ENCODE data around the gene TREX2.

The TREX2 gene

GRCh38 chrX:153446636-153446936, 730 bp upstream of the TREX2 start:
- no peak overlapping the region for H2AFZ ChIP-seq (ENCODE audit: low read length)
- H3K4me3 ChIP-seq (ENCODE audit: low read depth, low read length, poor library complexity, severe bottlenecking) = no peak overlapping the region
- H3F3A ChIP-seq (ENCODE audit: insufficient read depth, low read length) = no peaks in the 10 kb centered on the region
- no peak overlapping the region for H3K4me2 ChIP-seq (ENCODE audit: low read length)
- no peak overlapping the region for H3K9ac ChIP-seq (ENCODE audit: low read length)
- H3K4me1 ChIP-seq (ENCODE audit: insufficient read depth, low read length, severe bottlenecking) = no peaks in the 10 kb centered on the region
- H3K36me3 ChIP-seq (ENCODE audit: insufficient read depth, low read length) = no peaks in the 10 kb centered on the region; the same call in 1 of the 2 replicates
- H3K27me3 ChIP-seq (ENCODE audit: insufficient read depth, low read length) = no peaks in the 10 kb centered on the region
- no peaks in the 10 kb centered on the region for H3K79me2 ChIP-seq (ENCODE audit: insufficient read depth, low read length)
- H4K20me1 ChIP-seq (ENCODE audit: insufficient read depth, low read length) = no peaks in the 10 kb centered on the region
- H3K27ac ChIP-seq (ENCODE audit: low read depth, low read length, poor library complexity, severe bottlenecking) = no peak overlapping the region
- H3K9me3 ChIP-seq (ENCODE audit: low read length) = no peaks in the 10 kb centered on the region
- TF ChIP-seq CTCF (IDR thresholded peaks at IDR 0.05; ENCODE audit: low read length) (no peak), EZH2 (IDR thresholded peaks at IDR 0.05; ENCODE audit: borderline replicate concordance, low read length) (no peak)
- no peaks in the 10 kb centered on the region for H3K9me2 ChIP-seq (ENCODE audit: low read depth, low read length)

- no peaks in the 10 kb centered on the region for H3K9me2 ChIP-seq (ENCODE audit: low read depth, low read length)
- no peaks in the 10 kb centered on the region; the same call in 1 of the 2 replicates for H3K36me3 ChIP-seq (ENCODE audit: insufficient read depth, low read length)
- no peak overlapping the region for H3K9ac ChIP-seq (ENCODE audit: low read length)
- no peak for TF ChIP-seq CTCF (IDR thresholded peaks at IDR 0.05; ENCODE audit: low read length)
- TF ChIP-seq EZH2 (IDR thresholded peaks at IDR 0.05; ENCODE audit: borderline replicate concordance, low read length) = no peak
- H3K4me1 ChIP-seq (ENCODE audit: insufficient read depth, low read length, severe bottlenecking) = no peaks in the 10 kb centered on the region
- no peak overlapping the region for H3K4me3 ChIP-seq (ENCODE audit: low read depth, low read length, poor library complexity, severe bottlenecking)
- H3K9me3 ChIP-seq (ENCODE audit: low read length) = no peaks in the 10 kb centered on the region
- no peak overlapping the region for H3K27ac ChIP-seq (ENCODE audit: low read depth, low read length, poor library complexity, severe bottlenecking)
- H3K27me3 ChIP-seq (ENCODE audit: insufficient read depth, low read length) = no peaks in the 10 kb centered on the region
- H3K4me2 ChIP-seq (ENCODE audit: low read length) = no peak overlapping the region
- H4K20me1 ChIP-seq (ENCODE audit: insufficient read depth, low read length) = no peaks in the 10 kb centered on the region
- no peaks in the 10 kb centered on the region for H3F3A ChIP-seq (ENCODE audit: insufficient read depth, low read length)
- H3K79me2 ChIP-seq (ENCODE audit: insufficient read depth, low read length) = no peaks in the 10 kb centered on the region
- H2AFZ ChIP-seq (ENCODE audit: low read length) = no peak overlapping the region
Observed at GRCh38 chrX:153445106-153445855, 575 bp downstream of the TREX2 start.

- Histone ChIP-seq H3F3A (ENCODE audit: insufficient read depth, low read length) (no peaks in the 10 kb centered on the region), H3K9me3 (ENCODE audit: low read length) (no peaks in the 10 kb centered on the region), H3K9ac (ENCODE audit: low read length) (no peak overlapping the region), H3K27me3 (ENCODE audit: insufficient read depth, low read length) (no peaks in the 10 kb centered on the region), H3K4me1 (ENCODE audit: insufficient read depth, low read length, severe bottlenecking) (no peaks in the 10 kb centered on the region), H2AFZ (ENCODE audit: low read length) (no peak overlapping the region), H4K20me1 (ENCODE audit: insufficient read depth, low read length) (no peaks in the 10 kb centered on the region), H3K36me3 (ENCODE audit: insufficient read depth, low read length) (no peaks in the 10 kb centered on the region; the same call in 1 of the 2 replicates), H3K27ac (ENCODE audit: low read depth, low read length, poor library complexity, severe bottlenecking) (no peak overlapping the region), H3K4me3 (ENCODE audit: low read depth, low read length, poor library complexity, severe bottlenecking) (no peak overlapping the region), H3K4me2 (ENCODE audit: low read length) (no peak overlapping the region), H3K79me2 (ENCODE audit: insufficient read depth, low read length) (no peaks in the 10 kb centered on the region), H3K9me2 (ENCODE audit: low read depth, low read length) (no peaks in the 10 kb centered on the region)
- TF ChIP-seq EZH2 (IDR thresholded peaks at IDR 0.05; ENCODE audit: borderline replicate concordance, low read length) = no peak
- TF ChIP-seq CTCF (IDR thresholded peaks at IDR 0.05; ENCODE audit: low read length) = no peak
Observed at GRCh38 chrX:153444333-153445011, 1.4 kb downstream of the TREX2 start.
